Adrenal gland (tissue), 5 donors: ENCODE data around the gene FDPS.

Source experiments
- CTCF ChIP-seq, 6 experiments: fragments of 450-650 bp in 4 of 6; fragments of 200-600 bp in 2 of 6; sonication (generic) in 1 of 6; IDR thresholded peaks; 1 replicate in 5 of 6; 2 replicates in 1 of 6; pipeline versions ENCODE4 v1.5.1 to v1.8.0; 2016 to 2021; ENCODE audit warnings: antibody characterized with exemption in 6 of 6, mild to moderate bottlenecking in 2 of 6, moderate library complexity in 1 of 6
- POLR2A ChIP-seq, 2 donors: fragments of 450-650 bp; IDR thresholded peaks; one replicate each; pipeline ENCODE4 v1.6.1; 2017; ENCODE audit warnings: antibody characterized with exemption in 2 of 2, mild to moderate bottlenecking in 2 of 2, moderate library complexity in 1 of 2
- donor health status: DM: no; HTN: no; CAD: no.

GRCh38 chr1:155308493-155309422, at the start of gene FDPS:
- peak in 5 of 6 experiments; percentile 16 to 46 (median 35) for TF ChIP-seq CTCF (IDR thresholded peaks at IDR 0.05)
- peak; percentile 72 to 87 for TF ChIP-seq POLR2A (IDR thresholded peaks at IDR 0.05)
